Activated naive CD4-positive, alpha-beta T cell treated with anti-CD3 and anti-CD28 coated beads for 36 hours (primary cell): ENCODE measurements around the gene PRSS56. TPM values are rescaled to one million over a fixed set of nuclear protein-coding genes. Genes with fewer than 3 reads are reported as not detected.

Experiments
- CTCF ChIA-PET: fragments of 350-600 bp; sonication (Branson Sonifier 250); formaldehyde crosslinking; loops from one replicate; lab custom pipeline; 2021; ENCODE audit warnings: antibody characterized with exemption; lab: Charles Lee
- DNase-seq: peaks from one replicate; pipeline ENCODE4 v3.0.0-alpha.2; 2020
- H3K27ac Mint-ChIP-seq: one replicate; pipeline ENCODE4 v1.8.0; 2021; ENCODE audit warnings: mild to moderate bottlenecking, mixed read lengths
- H3K27me3 Mint-ChIP-seq: one replicate; pipeline ENCODE4 v1.8.0; 2021; ENCODE audit warnings: low read depth, mixed read lengths
- H3K36me3 Mint-ChIP-seq: one replicate; pipeline ENCODE4 v1.8.0; 2021; ENCODE audit warnings: low read depth, mixed read lengths
- H3K4me1 Mint-ChIP-seq: one replicate; pipeline ENCODE4 v1.8.0; 2021; ENCODE audit warnings: low read depth, mixed read lengths
- H3K4me3 Mint-ChIP-seq: one replicate; pipeline ENCODE4 v1.8.0; 2021; ENCODE audit warnings: mild to moderate bottlenecking, moderate library complexity, mixed read lengths
- H3K9me3 Mint-ChIP-seq: one replicate; pipeline ENCODE4 v1.8.0; 2021; ENCODE audit warnings: mixed read lengths
- intact Hi-C: fragments of 100-400 bp; cut with micrococcal nuclease; formaldehyde crosslinking; loops from one replicate; pipeline ENCODE4 v1.15.1; 2023
- total RNA-seq, 2 experiments: library from RNA; stranded (reverse); gene quantifications; one replicate each; pipeline ENCODE4 v1.2.3, GENCODE V29; 2021

The PRSS56 gene
- total RNA-seq, 2 experiments from 2014 or later, result not detected

- peaks cover 15% of the 10 kb centered on the region for H3K27me3 Mint-ChIP-seq
- CTCF ChIA-PET, result no interaction called here
- DNase-seq, result no peak
- H3K4me3 Mint-ChIP-seq, result no peak overlapping the region
- no peaks in the 10 kb centered on the region for H3K9me3 Mint-ChIP-seq
- no peaks in the 10 kb centered on the region for H3K36me3 Mint-ChIP-seq
- intact Hi-C loops, result no loop called here
- H3K27ac Mint-ChIP-seq, result no peak overlapping the region
- H3K4me1 Mint-ChIP-seq, result peaks cover 3% of the 10 kb centered on the region
Observed at GRCh38 chr2:232498452-232498851, 21.7 kb upstream of the PRSS56 start.

- H3K27ac Mint-ChIP-seq, result no peak overlapping the region
- H3K27me3 Mint-ChIP-seq, result peaks cover 30% of the 10 kb centered on the region
- intact Hi-C loops, result no loop called here
- peaks cover 11% of the 10 kb centered on the region for H3K4me1 Mint-ChIP-seq
- no peaks in the 10 kb centered on the region for H3K9me3 Mint-ChIP-seq
- H3K36me3 Mint-ChIP-seq, result no peaks in the 10 kb centered on the region
- no peak for DNase-seq
- no peak overlapping the region for H3K4me3 Mint-ChIP-seq
- CTCF ChIA-PET, result no interaction called here
Observed at GRCh38 chr2:232501331-232501771, 18.8 kb upstream of the PRSS56 start.

GRCh38 chr2:232501794-232502390 is 18.3 kb upstream of the PRSS56 start:
- no peak overlapping the region for H3K27ac Mint-ChIP-seq
- H3K4me1 Mint-ChIP-seq, result peaks cover 11% of the 10 kb centered on the region
- intact Hi-C loops, result no loop called here
- DNase-seq, result no peak
- H3K36me3 Mint-ChIP-seq, result no peaks in the 10 kb centered on the region
- H3K4me3 Mint-ChIP-seq, result no peak overlapping the region
- H3K9me3 Mint-ChIP-seq, result no peaks in the 10 kb centered on the region
- H3K27me3 Mint-ChIP-seq, result peaks cover 30% of the 10 kb centered on the region
- CTCF ChIA-PET, result no interaction called here

- peak; percentile 29 for DNase-seq
- intact Hi-C loops, result no loop called here
- H3K27ac Mint-ChIP-seq, result no peak overlapping the region
- H3K9me3 Mint-ChIP-seq, result no peaks in the 10 kb centered on the region
- peaks cover 11% of the 10 kb centered on the region for H3K4me1 Mint-ChIP-seq
- CTCF ChIA-PET, result no interaction called here
- peaks cover 30% of the 10 kb centered on the region for H3K27me3 Mint-ChIP-seq
- no peaks in the 10 kb centered on the region for H3K36me3 Mint-ChIP-seq
- peak overlapping the region; percentile 72 for H3K4me3 Mint-ChIP-seq
Observed at GRCh38 chr2:232502511-232502910, 17.7 kb upstream of the PRSS56 start.

- Mint-ChIP-seq H3K27me3 (peaks cover 30% of the 10 kb centered on the region), H3K36me3 (no peaks in the 10 kb centered on the region), H3K27ac (no peak overlapping the region), H3K4me3 (peak overlapping the region; percentile 45), H3K4me1 (peaks cover 11% of the 10 kb centered on the region), H3K9me3 (no peaks in the 10 kb centered on the region)
- DNase-seq, result peak; percentile 52
- intact Hi-C loops, result no loop called here
- CTCF ChIA-PET, result no interaction called here
Observed at GRCh38 chr2:232502911-232503808, 17.0 kb upstream of the PRSS56 start.

- Mint-ChIP-seq H3K27me3 (peaks cover 27% of the 10 kb centered on the region), H3K4me3 (peak overlapping the region; percentile 29), H3K27ac (no peak overlapping the region), H3K9me3 (no peaks in the 10 kb centered on the region), H3K36me3 (no peaks in the 10 kb centered on the region), H3K4me1 (peaks cover 11% of the 10 kb centered on the region)
- intact Hi-C loops, result no loop called here
- DNase-seq, result no peak
- CTCF ChIA-PET, result no interaction called here
Observed at GRCh38 chr2:232503809-232504323, 16.3 kb upstream of the PRSS56 start.

- CTCF ChIA-PET, result no interaction called here
- intact Hi-C loops, result no loop called here
- peaks cover 11% of the 10 kb centered on the region for H3K4me1 Mint-ChIP-seq
- H3K27me3 Mint-ChIP-seq, result peaks cover 24% of the 10 kb centered on the region
- H3K27ac Mint-ChIP-seq, result no peak overlapping the region
- H3K36me3 Mint-ChIP-seq, result no peaks in the 10 kb centered on the region
- no peaks in the 10 kb centered on the region for H3K9me3 Mint-ChIP-seq
- H3K4me3 Mint-ChIP-seq, result no peak overlapping the region
- peak; percentile 20 for DNase-seq
Observed at GRCh38 chr2:232504438-232504837, 15.8 kb upstream of the PRSS56 start.

GRCh38 chr2:232505856-232506255 is 14.3 kb upstream of the PRSS56 start:
- CTCF ChIA-PET, result no interaction called here
- H3K9me3 Mint-ChIP-seq, result no peaks in the 10 kb centered on the region
- H3K36me3 Mint-ChIP-seq, result no peaks in the 10 kb centered on the region
- peaks cover 11% of the 10 kb centered on the region for H3K4me1 Mint-ChIP-seq
- intact Hi-C loops, result no loop called here
- H3K27ac Mint-ChIP-seq, result no peak overlapping the region
- H3K4me3 Mint-ChIP-seq, result no peak overlapping the region
- H3K27me3 Mint-ChIP-seq, result peaks cover 22% of the 10 kb centered on the region
- no peak for DNase-seq

- H3K4me1 Mint-ChIP-seq, result peaks cover 11% of the 10 kb centered on the region
- no peak for DNase-seq
- H3K36me3 Mint-ChIP-seq, result no peaks in the 10 kb centered on the region
- H3K9me3 Mint-ChIP-seq, result no peaks in the 10 kb centered on the region
- intact Hi-C loops, result no loop called here
- no peak overlapping the region for H3K27ac Mint-ChIP-seq
- CTCF ChIA-PET, result no interaction called here
- H3K27me3 Mint-ChIP-seq, result peaks cover 22% of the 10 kb centered on the region
- H3K4me3 Mint-ChIP-seq, result no peak overlapping the region
Observed at GRCh38 chr2:232506709-232507108, 13.5 kb upstream of the PRSS56 start.

- DNase-seq, result no peak
- CTCF ChIA-PET, result no interaction called here
Observed at GRCh38 chr2:232508251-232508650, 11.9 kb upstream of the PRSS56 start.

GRCh38 chr2:232511336-232511890 is 8.8 kb upstream of the PRSS56 start:
- no peaks in the 10 kb centered on the region for H3K4me1 Mint-ChIP-seq
- no peak for DNase-seq
- no peak overlapping the region for H3K27ac Mint-ChIP-seq
- peaks cover 2% of the 10 kb centered on the region for H3K27me3 Mint-ChIP-seq
- intact Hi-C loops, result no loop called here
- H3K36me3 Mint-ChIP-seq, result no peaks in the 10 kb centered on the region
- H3K9me3 Mint-ChIP-seq, result no peaks in the 10 kb centered on the region
- CTCF ChIA-PET, result interaction anchor here (1.7 kb wide), 1 partner anchor 10 kb away, joined by 5 read pairs; no protein-coding TSS in a partner anchor
- no peak overlapping the region for H3K4me3 Mint-ChIP-seq

More at GRCh38 chr2:232508251-232508650, 11.9 kb upstream of the PRSS56 start:
- Mint-ChIP-seq H3K27ac (no peak overlapping the region), H3K27me3 (peaks cover 17% of the 10 kb centered on the region), H3K4me3 (no peak overlapping the region), H3K4me1 (peaks cover 7% of the 10 kb centered on the region), H3K9me3 (no peaks in the 10 kb centered on the region), H3K36me3 (no peaks in the 10 kb centered on the region)
- intact Hi-C loops, result no loop called here

GRCh38 chr2:232512602-232513001 is 7.6 kb upstream of the PRSS56 start:
- intact Hi-C loops, result no loop called here
- DNase-seq, result no peak
- H3K27ac Mint-ChIP-seq, result no peak overlapping the region
- no peaks in the 10 kb centered on the region for H3K9me3 Mint-ChIP-seq
- no peaks in the 10 kb centered on the region for H3K4me1 Mint-ChIP-seq
- no peak overlapping the region for H3K4me3 Mint-ChIP-seq
- H3K36me3 Mint-ChIP-seq, result no peaks in the 10 kb centered on the region
- H3K27me3 Mint-ChIP-seq, result peaks cover 2% of the 10 kb centered on the region
- CTCF ChIA-PET, result interaction anchor here (1.2 kb wide), 1 partner anchor 10 kb away, joined by 6 read pairs; no protein-coding TSS in a partner anchor
